Pulmonary artery endothelial cell (primary cell): ENCODE results near the gene KCNK16. TPM values are rescaled to one million over a fixed set of nuclear protein-coding genes. Genes with fewer than 3 reads are reported as not detected.
"Not testable (repeated sequence)": the region's sequence is repeated elsewhere in the genome, so short reads cannot be mapped to it uniquely, and the experiment has no call there.

Experiments
- DNase-seq: peaks from one replicate; pipeline ENCODE4 v3.0.0-alpha.2; 2011; ENCODE audit warnings: low read depth, low spot score
- total RNA-seq: library from RNA; depleted of rRNA; stranded (reverse); fragments of >200 nt; gene quantifications from 2 replicates; pipeline ENCODE4 v1.2.3, GENCODE V29; 2014

The KCNK16 gene
- total RNA-seq, 1 donor from 2014 or later, result not detected

DNA sequence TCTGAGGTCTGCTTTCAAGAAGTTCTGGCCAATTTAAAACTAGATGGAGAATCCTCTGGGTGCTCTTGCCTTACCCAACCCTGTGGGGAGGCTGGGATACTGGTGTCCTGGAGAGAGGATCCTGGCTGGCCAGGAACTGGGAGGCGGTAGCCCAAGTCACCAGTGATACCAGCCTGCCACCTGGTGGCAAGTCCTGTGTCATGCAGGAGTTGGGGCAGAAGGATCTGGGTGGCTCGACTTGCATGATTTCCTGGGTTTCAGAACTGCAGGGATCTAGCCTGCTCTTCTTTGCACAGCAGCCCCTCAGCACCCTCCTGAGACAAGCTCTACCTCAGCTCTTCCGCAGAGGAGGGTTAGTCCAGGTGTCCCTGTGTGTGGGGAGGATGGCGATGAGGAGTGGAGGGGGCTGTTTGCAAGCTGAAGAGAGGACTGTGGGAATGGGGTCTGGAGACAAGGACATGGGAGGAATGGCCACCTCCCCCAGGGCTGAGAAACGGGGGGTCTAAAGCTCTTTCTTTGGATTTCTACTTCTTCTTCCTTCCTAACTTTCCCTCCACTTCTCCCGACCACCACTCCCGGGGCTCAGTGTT is 12.5 kb downstream of the KCNK16 start:
- peak; percentile 15 for DNase-seq

DNA sequence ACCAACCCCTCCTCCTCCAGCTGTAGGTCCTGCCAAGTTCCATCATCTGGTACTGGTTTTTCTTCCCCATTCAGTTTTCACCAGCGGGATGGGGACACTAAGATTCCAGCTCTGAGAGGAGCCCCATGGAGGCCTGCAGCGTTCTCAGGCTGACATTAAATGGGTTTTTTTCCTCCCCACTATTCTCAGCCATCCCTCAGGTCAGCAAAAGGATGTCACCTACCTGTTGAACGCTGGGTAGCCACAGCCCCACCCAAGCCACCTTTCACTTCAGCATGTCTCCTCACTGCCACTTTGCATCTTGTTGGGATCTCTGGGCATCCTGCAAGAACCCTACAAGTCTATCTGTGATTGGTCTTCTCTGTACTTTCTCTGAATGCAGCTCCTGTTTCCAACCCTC is 15.0 kb downstream of the KCNK16 start:
- no peak for DNase-seq

DNA sequence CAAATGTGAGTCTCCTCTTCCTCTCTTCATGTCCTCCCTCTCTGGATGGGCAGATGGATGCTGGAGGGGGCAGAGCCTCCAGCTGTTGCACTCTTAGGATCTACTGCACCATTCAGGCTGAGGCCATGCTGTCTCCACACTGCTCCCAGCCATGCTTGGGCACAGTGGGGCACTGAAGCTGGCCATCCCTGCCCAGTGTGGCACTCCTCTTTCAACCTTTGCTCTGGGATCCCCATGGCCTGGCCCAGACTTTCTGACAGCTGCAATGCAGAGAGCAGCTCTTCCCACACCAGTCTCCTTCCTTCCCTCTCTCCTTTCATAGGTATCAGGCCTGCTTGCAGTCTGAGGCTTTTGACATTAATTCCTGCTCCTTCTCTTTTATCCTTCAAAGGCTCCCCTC is 17.6 kb downstream of the KCNK16 start:
- DNase-seq, result no peak

DNA sequence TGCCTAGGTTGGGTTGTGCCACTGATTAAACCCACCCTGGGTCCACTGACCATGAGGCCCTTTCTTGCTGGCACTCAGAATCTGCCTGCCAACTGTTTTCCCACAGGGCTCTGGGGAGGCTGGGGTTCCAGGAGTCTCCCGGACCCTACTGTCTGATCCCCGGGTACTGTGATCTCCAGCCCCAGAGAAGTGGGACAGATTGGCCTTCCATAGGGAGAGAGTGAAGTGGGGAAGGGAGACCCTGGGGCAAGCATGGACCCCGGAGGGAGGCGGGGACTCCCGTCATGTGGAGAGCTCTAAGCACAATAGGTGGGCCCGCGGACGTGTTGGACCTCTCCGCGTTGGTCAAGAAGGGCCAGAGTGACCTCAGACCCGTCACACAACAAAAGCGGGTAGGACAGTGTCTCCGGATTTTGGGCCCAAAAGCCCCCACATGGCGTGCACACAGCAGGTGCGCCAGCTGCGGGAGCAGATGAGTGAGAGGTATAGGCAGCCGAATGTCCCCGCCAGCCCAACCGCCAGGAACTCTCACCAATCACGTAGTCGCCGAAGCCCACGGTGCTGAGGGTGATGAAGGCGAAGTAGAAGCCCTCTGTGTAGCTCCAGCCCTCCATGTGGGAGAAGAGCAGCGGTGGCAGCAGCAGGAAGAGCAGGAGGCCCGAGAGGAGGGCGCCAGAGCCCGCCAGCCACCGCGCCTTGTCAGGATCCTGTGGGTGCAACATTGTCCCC is 18.9 kb downstream of the KCNK16 start:
- no peak for DNase-seq

DNA sequence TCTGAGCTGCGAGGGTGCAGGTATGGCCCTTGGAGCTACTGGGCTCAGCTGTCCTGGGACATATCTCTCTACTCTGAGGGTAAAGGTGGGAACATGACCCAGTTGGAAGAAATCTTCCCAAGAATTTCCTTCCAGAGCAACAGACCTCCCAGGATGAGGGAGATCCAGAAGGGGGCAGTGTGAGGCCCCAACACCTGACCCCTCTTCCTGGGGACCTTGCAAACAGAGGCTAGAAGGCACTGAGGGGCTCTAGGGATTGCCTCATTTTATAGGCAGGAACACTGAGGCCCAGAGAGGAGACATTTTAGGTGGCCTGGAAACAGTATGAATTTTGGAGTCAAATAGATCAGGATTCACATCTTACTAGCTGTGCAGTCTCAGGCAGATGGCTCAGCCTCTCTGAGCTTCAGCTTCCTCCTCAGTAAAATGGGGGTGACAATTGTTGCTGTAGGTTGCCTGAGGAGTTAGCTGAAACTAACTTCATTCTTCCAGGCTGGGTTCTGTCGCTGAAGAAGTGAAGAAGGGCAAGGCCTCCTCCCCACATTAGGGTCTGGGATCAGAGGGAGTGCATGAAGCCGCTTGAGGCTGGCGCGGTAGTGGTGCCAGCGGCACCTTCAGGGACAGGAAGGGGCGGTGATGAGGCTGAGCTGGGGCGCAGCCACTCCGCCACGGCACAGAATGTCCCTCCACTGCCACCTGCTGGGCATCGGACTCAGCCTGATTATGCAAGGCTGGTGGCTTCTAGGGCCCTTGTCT is 19.7 kb downstream of the KCNK16 start:
- peak; percentile 10 for DNase-seq

DNA sequence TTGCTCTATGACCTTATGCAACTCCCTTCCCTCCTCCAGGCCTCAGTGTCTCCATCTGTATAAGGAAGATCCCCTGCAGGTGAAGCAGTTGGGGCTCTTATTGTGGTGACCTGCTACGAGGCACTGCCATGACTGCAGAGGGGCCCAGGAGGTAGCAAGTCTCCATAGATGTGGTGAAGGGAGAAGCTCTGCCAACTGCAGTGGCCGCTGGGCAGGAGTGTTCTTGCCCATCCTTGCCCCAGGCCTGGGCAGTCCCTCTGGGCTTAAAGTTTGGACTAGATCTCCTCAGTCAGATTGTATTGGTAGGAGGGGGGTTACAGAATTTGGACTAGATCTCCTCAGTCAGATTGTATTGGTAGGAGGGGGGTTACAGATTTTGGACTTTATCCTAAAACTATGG is 20.5 kb downstream of the KCNK16 start:
- DNase-seq, result no peak

DNA sequence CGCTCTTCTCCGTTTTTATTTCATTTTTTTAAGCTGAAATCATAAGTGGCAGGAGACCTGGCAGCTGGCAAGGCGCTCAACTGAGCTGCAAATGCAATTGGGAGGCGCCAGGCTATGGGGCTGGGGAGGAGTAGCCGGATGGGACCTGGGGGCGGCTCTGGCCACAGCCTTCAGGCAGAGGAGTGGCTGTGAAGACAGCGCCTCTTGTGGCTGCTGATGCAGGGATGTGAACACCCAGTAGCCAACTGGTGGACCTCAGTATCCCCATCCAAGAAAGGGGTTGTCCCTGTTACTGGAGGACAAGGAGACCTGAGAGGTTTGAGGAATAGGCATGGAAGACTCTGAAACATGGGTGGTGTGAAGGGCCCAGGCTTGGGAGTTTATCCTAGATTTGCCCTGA is 20.9 kb downstream of the KCNK16 start:
- no peak for DNase-seq

DNA sequence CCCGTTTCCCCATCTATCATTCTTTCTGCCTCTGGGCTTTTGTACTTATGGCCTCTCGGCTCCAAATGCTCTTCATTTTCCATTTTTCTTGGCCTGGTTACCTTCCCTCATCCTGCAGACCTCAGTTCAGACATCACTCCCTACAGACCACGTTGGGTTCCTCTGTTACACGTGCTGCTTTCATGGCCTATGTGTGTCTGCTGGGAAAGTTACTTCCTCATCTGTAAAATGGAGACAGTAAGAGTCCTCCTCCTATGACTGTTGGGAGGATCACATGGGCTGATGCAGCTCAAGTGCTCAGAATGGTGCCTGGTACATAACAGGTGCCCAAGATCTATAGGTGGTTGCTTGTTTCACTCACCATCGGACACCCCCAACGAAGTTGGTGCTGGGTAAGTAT is 21.8 kb downstream of the KCNK16 start:
- no peak for DNase-seq

DNA sequence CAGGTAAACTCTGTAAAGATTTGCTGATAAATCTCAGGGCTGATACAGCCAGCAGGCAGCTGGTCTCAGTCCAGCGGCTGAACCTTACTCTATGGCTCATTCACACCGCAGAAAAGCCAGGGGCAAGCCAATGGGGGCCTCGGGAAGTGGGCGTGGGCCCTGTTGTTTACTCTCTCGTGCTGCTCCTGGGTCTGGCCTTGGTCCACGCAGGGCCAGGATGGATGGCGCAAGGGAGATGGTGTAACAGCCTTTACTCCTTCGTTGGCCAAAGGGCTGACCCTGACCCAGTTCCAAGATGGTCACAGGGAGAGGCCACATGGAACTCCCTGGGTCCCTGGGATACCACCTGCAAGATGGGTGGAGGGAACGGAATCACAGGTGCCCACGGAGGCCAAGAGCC is 24.4 kb downstream of the KCNK16 start:
- DNase-seq, result no peak

DNA sequence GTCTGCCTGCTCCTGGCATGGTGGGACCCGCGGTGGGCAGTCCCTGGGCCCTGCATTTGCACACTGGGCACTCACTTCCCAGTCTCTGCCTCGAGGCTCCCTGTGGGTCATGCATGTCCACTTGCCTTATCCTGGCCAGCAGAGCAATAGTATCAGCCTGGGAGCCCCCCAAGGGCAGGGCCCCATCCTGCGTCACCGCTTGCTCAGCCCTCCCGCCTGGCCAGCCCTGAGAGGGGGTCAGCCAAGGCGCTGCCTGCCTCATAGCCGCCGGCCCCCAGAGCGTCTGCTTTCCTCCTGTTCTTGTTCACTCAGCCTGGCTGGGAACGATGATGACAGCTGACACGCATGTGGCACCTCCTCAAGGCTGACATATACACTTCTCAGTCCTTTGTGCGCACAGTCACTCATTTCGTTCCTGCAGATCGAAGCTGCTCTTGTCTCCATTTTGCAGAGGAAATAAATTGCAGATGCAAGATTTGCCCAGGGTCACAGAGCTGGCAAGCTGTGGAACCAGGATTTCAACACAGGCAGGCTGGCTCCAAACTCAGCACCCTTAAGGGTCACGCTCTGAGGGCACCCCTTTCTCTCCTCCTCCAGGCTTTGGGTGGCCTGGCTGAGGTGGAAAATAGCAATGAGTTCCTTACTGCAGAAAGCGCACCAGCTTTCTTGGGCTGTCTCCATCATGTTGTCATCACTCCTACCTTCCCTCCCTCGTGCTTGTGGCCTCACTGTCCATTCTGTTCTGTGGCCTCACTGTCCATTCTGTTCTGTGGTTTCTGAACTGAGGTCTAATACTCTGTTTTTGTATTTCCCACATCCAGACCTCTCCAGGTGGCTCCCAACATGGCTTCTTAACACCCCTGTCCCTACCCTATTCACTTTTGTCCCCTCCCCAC is 25.5 kb downstream of the KCNK16 start:
- no peak for DNase-seq

DNA sequence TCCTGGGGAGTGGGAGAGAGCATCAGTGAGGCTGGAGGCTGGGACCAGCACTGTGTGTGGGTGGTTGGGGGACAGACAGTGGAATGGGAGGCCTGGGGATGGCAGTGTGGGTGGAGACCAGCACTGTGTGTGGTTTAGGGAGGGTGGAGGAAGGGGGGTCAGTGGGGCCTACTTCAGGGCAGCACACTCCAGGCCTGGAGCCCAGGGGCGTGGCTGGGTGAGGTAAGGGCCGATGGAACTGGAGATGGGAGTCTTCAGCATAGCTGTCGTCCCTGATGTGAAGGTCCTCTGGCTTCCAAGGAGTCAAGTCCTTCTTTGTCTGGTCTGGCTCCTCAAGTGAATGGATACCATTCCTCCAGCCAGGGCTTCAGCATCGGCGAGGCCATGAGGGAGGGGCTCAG is 26.9 kb downstream of the KCNK16 start:
- no peak for DNase-seq

DNA sequence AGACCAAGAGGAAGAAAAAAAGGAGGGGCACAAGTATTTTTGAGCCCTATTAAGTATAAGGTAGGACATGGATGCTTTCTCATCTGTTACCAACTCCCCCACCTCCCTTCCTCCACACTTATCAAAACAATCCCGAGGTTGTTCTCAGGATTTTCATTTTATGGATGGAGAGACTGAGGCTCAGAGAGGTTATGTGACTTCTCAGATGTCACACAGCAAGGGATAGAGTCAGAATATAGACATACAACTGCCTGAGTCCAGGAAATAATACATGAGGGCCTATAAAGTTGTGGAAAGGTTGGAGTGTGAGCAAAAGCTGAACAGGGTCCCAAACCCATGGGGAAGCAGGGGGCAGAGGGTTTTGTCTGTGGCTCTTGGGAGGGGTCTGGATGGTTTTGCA is 27.6 kb downstream of the KCNK16 start:
- DNase-seq, result no peak

DNA sequence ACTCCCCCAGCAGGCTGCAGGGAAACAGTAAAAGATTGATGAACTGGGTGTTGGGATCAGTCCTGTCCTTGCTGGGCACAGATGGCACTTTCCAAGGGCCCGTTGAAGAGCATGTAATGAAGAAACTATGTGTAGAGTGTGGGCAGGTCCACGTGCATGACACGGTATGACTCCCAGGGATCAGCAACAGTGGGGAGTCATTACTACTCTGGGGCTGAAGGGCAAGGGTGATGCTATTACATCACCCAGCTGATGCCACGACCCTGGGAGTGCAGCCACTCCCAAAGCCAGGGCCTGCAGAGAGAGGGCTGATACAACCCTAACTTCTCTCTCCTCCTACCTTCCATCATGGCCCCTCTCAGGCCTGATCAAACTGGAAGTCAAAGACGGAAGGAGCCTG is 28.4 kb downstream of the KCNK16 start:
- DNase-seq, result no peak

DNA sequence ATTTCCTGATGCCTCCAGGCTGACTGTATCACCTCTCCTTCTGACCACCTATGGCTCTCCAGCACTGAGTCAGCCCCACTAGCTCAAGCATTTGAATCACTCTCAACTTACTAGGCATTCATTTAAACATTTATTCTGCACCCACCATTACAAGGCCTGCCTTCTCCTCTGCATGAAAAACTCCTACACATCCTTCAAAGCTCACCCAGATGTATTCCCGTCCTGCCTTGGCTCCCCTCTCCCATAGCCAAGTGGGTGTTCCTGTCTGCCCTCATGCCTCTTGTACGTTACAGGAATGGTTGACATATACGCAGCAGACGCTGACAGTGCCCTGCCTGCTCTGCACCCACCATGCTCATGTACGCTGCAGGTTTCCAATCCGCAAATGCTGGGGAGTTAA is 29.9 kb downstream of the KCNK16 start:
- DNase-seq, result no peak

DNA sequence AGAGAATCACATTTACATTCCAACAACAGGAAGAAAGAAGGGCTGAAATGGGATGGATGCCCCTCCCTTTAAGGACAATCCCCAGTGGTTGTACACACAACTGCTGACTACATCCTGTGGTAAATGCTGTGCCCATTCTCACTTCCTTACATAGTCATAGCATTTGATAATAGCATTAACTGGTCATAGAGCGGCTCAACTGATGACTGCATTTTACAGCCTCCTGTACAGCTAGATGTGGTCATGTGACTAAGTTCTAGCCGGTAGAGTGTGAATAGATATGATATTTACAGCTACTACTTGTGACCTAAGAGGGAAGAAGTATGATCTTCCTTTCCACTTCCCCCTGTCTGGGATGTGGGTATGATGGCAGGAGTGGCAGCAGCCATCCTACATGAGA is 33.0 kb downstream of the KCNK16 start:
- no peak for DNase-seq

DNA sequence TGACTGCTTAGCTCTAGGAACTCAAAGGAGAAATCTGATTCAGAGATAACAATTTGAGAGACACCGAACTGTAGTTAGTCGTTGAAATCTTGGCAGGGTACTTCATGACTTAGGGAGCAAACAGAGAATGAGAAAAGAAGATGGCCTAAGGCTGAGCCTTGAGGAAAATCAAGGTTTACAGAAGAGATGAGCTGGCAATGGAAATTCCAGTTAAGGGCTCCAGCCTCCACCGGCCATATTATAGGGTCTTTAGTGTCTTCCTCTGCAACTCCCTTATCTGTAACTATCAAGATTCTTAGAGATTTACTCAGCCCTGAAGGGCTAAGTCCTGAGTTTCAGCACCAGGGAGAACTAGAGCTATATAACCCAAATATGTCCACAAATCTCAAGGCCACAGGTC is 34.9 kb downstream of the KCNK16 start:
- DNase-seq, result no peak

DNA sequence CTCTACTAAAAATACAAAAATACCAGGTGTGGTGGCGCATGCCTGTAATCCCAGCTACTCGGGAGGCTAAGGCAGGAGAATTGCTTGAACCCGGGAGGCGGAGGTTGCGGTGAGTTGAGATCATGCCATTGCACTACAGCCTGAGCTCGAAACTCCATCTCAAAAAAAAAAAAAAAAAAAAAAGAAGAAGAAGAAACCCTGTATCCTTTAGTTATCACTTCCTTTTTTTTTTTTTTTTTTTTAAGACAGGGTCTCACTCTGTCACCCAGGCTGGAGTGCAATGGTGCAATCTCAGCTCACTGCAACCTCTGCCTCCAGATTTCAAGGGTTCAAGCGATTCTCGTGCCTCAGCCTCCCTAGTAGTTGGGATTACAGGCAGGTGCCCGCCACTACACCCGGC is 35.9 kb downstream of the KCNK16 start:
- not testable (repeated sequence) for DNase-seq

DNA sequence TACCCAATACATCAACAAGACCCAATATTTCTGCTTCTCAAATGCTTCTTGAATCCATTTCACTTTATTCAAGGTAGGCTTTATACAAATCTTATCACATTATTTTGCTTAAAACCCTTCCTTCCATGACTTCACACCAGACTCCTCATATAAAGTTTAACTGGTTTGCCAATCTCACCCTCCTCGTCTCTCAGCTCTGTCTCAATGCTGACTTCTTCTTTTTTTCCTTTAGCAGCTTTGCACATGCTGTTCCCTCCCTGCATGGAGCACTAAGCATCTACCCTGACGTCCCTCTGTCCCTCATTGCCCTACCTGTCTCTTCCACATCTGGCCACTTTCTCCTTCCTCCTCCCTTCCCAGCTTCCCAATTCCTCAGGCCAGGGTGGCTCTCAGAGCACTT is 39.7 kb downstream of the KCNK16 start:
- DNase-seq, result no peak

DNA sequence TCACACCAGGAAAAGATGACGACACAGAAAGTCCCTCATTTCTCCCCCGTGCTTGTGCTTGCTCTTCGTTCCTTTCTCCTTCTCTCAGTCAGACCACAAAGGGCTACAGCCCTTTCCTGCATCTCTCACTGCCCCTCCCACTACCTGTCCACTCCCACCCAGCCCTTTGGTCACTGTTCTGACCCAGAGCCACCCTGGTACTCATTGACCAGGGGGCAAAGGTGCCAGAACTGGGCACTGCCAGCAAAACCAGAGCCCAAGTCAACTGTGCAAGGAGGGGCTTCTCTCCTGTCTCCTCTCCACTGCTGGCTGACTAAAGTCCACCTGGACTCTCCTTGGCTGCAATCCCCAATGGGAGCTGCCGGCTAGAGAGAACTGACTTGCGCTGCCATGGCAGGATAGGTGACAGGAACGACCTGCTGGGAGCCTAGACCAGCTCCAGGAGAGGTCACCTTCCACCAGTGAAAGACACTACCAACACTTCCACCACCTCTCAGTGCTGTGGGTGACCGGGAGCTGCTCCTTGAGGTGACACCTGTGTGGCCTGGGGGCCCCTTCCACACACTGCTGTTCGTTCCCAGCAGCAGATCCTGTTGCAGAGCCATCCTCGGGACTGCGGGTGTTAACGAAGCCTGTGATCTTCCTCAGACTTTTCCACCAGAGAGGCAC is 41.1 kb downstream of the KCNK16 start:
- no peak for DNase-seq

DNA sequence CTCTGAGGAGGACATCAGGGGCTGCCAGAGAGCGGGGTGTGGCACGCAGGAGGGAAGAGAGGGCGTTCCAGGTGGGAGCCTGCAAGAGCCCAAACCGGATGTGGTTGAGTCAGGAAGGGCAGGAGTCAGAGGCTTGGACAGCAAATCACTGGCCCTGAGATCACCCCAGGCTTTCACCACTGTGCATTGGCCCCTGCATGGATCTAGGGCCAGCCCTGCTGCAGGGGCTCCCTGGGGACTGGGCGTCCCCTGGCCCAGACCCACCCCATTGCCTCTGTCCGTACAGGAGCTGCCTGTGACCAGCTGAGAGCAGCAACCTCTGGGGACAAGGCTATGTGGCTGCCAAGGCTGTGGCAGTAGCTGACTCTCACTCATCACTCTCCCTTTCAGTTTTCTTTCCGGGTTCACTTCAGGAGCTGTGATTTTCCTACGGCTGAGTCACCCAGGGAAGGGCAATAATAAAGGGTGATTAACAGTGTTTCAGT is 42.2 kb downstream of the KCNK16 start:
- DNase-seq, result no peak

DNA sequence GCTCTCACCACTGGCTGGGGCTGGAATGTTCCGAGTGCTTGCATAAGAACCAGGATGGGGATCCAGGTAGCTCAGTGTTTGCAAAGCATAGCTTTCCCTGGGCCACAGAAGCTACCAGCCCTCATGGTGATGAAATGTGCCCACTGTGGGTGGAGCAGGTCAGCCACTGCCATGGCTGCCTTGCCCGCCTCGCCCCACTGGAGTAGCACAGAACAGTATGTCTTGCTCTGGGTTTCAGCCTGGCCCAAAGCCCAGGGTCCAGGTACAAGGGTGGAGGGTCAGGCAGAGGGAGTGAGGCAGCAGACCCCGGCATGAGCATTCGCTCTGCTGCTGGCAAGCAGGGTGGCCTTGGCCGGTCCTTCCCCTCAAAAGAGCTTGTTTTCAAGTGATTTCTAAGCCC is 43.0 kb downstream of the KCNK16 start:
- DNase-seq, result no peak
